ENCODE data around the gene TMEM59. TPM values are rescaled to one million over a fixed set of nuclear protein-coding genes. Genes with fewer than 3 reads are reported as not detected.
"Not testable (repeated sequence)": the region's sequence is repeated elsewhere in the genome, so short reads cannot be mapped to it uniquely, and the experiment has no call there.

TMEM59 gene
- total RNA-seq, 2 experiments from 2014 or later = 195 to 210 TPM

- DNase-seq; CTCF ChIA-PET; H3K27me3 Mint-ChIP-seq; H3K27ac Mint-ChIP-seq; H3K9me3 Mint-ChIP-seq; H3K36me3 Mint-ChIP-seq (ENCODE audit: low read depth); H3K4me1 Mint-ChIP-seq; POLR2A ChIA-PET; H3K4me3 Mint-ChIP-seq: not testable (repeated sequence)
These were observed 49.1 kb downstream of the TMEM59 start for GRCh38 chr1:54003750-54004480.

GRCh38 chr1:54003249-54003646, 49.8 kb downstream of the TMEM59 start:
- Mint-ChIP-seq H3K4me3 (no peak overlapping the region), H3K4me1 (no peaks in the 10 kb centered on the region), H3K36me3 (ENCODE audit: low read depth) (no peaks in the 10 kb centered on the region), H3K9me3 (no peaks in the 10 kb centered on the region), H3K27me3 (no peaks in the 10 kb centered on the region), H3K27ac (no peak overlapping the region)
- no peak for DNase-seq
- CTCF ChIA-PET = no interaction called here
- POLR2A ChIA-PET = no interaction called here

GRCh38 chr1:54002544-54003248, 50.3 kb downstream of the TMEM59 start:
- Mint-ChIP-seq H3K4me1 (no peaks in the 10 kb centered on the region), H3K27ac (no peak overlapping the region), H3K36me3 (ENCODE audit: low read depth) (no peaks in the 10 kb centered on the region), H3K27me3 (no peaks in the 10 kb centered on the region), H3K4me3 (no peak overlapping the region), H3K9me3 (no peaks in the 10 kb centered on the region)
- POLR2A ChIA-PET = no interaction called here
- DNase-seq = no peak
- CTCF ChIA-PET = no interaction called here

- Mint-ChIP-seq H3K27me3 (peaks cover under 1% of the 10 kb centered on the region), H3K9me3 (no peaks in the 10 kb centered on the region), H3K27ac (no peak overlapping the region), H3K36me3 (ENCODE audit: low read depth) (no peaks in the 10 kb centered on the region), H3K4me3 (no peak overlapping the region), H3K4me1 (no peaks in the 10 kb centered on the region)
- CTCF ChIA-PET = interaction anchor here (0.6 to 1.5 kb wide), 5 partner anchors 16 to 823 kb away, joined by 3 to 4 read pairs (median 3); no protein-coding TSS in a partner anchor
- no peak for DNase-seq
- POLR2A ChIA-PET = no interaction called here
These were observed 51.4 kb downstream of the TMEM59 start for GRCh38 chr1:54001591-54001990.

- H3K36me3 Mint-ChIP-seq (ENCODE audit: low read depth) = no peaks in the 10 kb centered on the region
- no peaks in the 10 kb centered on the region for H3K9me3 Mint-ChIP-seq
- no peaks in the 10 kb centered on the region for H3K4me1 Mint-ChIP-seq
- DNase-seq = no peak
- H3K4me3 Mint-ChIP-seq = no peak overlapping the region
- H3K27me3 Mint-ChIP-seq = peaks cover 3% of the 10 kb centered on the region
- H3K27ac Mint-ChIP-seq = no peak overlapping the region
- ChIA-PET CTCF (no interaction called here), POLR2A (no interaction called here)
These were observed 53.1 kb downstream of the TMEM59 start for GRCh38 chr1:53999920-54000319.

GRCh38 chr1:53998223-53998622, 54.8 kb downstream of the TMEM59 start:
- no peak for DNase-seq
- H3K4me3 Mint-ChIP-seq = no peak overlapping the region
- H3K27ac Mint-ChIP-seq = no peak overlapping the region
- no peaks in the 10 kb centered on the region for H3K9me3 Mint-ChIP-seq
- CTCF ChIA-PET = no interaction called here
- peaks cover 3% of the 10 kb centered on the region for H3K27me3 Mint-ChIP-seq
- POLR2A ChIA-PET = interaction anchor here (0.6 kb wide), 1 partner anchor 148 kb away, joined by 3 read pairs; no protein-coding TSS in a partner anchor
- no peaks in the 10 kb centered on the region for H3K4me1 Mint-ChIP-seq
- no peaks in the 10 kb centered on the region for H3K36me3 Mint-ChIP-seq (ENCODE audit: low read depth)

GRCh38 chr1:53995683-53996082, 57.3 kb downstream of the TMEM59 start:
- H3K9me3 Mint-ChIP-seq = no peaks in the 10 kb centered on the region
- H3K4me3 Mint-ChIP-seq = no peak overlapping the region
- no peaks in the 10 kb centered on the region for H3K36me3 Mint-ChIP-seq (ENCODE audit: low read depth)
- H3K4me1 Mint-ChIP-seq = no peaks in the 10 kb centered on the region
- no peak for DNase-seq
- no peak overlapping the region for H3K27ac Mint-ChIP-seq
- POLR2A ChIA-PET = no interaction called here
- CTCF ChIA-PET = no interaction called here
- peaks cover 3% of the 10 kb centered on the region for H3K27me3 Mint-ChIP-seq

GRCh38 chr1:53994516-53994915, 58.5 kb downstream of the TMEM59 start:
- H3K27me3 Mint-ChIP-seq; H3K4me1 Mint-ChIP-seq; DNase-seq; H3K36me3 Mint-ChIP-seq (ENCODE audit: low read depth); CTCF ChIA-PET; H3K4me3 Mint-ChIP-seq; H3K9me3 Mint-ChIP-seq; H3K27ac Mint-ChIP-seq; POLR2A ChIA-PET: not testable (repeated sequence)

- CTCF ChIA-PET = interaction anchor here (0.6 to 0.8 kb wide), 2 partner anchors 27 to 132 kb away, joined by 4 to 6 read pairs; no protein-coding TSS in a partner anchor
- H3K27me3 Mint-ChIP-seq = peaks cover 3% of the 10 kb centered on the region
- H3K9me3 Mint-ChIP-seq = no peaks in the 10 kb centered on the region
- no peaks in the 10 kb centered on the region for H3K36me3 Mint-ChIP-seq (ENCODE audit: low read depth)
- no peak for DNase-seq
- peaks cover 8% of the 10 kb centered on the region for H3K4me1 Mint-ChIP-seq
- H3K4me3 Mint-ChIP-seq = no peak overlapping the region
- H3K27ac Mint-ChIP-seq = no peak overlapping the region
- POLR2A ChIA-PET = no interaction called here
These were observed 60.7 kb downstream of the TMEM59 start for GRCh38 chr1:53992085-53992874.

- Mint-ChIP-seq H3K9me3 (no peaks in the 10 kb centered on the region), H3K27ac (no peak overlapping the region)
These were observed 65.1 kb downstream of the TMEM59 start for GRCh38 chr1:53987880-53988279.

GRCh38 chr1:53986458-53986857, 66.5 kb downstream of the TMEM59 start:
- no peak for DNase-seq
- Mint-ChIP-seq H3K36me3 (ENCODE audit: low read depth) (no peaks in the 10 kb centered on the region), H3K9me3 (no peaks in the 10 kb centered on the region), H3K27me3 (peaks cover 1% of the 10 kb centered on the region), H3K4me1 (peaks cover 19% of the 10 kb centered on the region), H3K4me3 (no peak overlapping the region), H3K27ac (no peak overlapping the region)
- ChIA-PET POLR2A (no interaction called here), CTCF (no interaction called here)

More at GRCh38 chr1:53987880-53988279, 65.1 kb downstream of the TMEM59 start:
- POLR2A ChIA-PET = no interaction called here
- no peaks in the 10 kb centered on the region for H3K36me3 Mint-ChIP-seq (ENCODE audit: low read depth)
- peaks cover 19% of the 10 kb centered on the region for H3K4me1 Mint-ChIP-seq
- H3K27me3 Mint-ChIP-seq = peaks cover 1% of the 10 kb centered on the region
- no peak overlapping the region for H3K4me3 Mint-ChIP-seq
- DNase-seq = no peak
- CTCF ChIA-PET = no interaction called here

- POLR2A ChIA-PET = no interaction called here
- Mint-ChIP-seq H3K4me1 (peaks cover 19% of the 10 kb centered on the region), H3K36me3 (ENCODE audit: low read depth) (no peaks in the 10 kb centered on the region), H3K27me3 (peaks cover 1% of the 10 kb centered on the region), H3K27ac (no peak overlapping the region), H3K4me3 (no peak overlapping the region), H3K9me3 (no peaks in the 10 kb centered on the region)
- CTCF ChIA-PET = no interaction called here
- DNase-seq = no peak
These were observed 68.3 kb downstream of the TMEM59 start for GRCh38 chr1:53984726-53985125.

GRCh38 chr1:53982763-53983104, 70.3 kb downstream of the TMEM59 start:
- no peak for DNase-seq
- Mint-ChIP-seq H3K4me1 (peaks cover 15% of the 10 kb centered on the region), H3K27me3 (peaks cover 1% of the 10 kb centered on the region), H3K27ac (no peak overlapping the region), H3K36me3 (ENCODE audit: low read depth) (no peaks in the 10 kb centered on the region), H3K4me3 (no peak overlapping the region), H3K9me3 (no peaks in the 10 kb centered on the region)
- ChIA-PET CTCF (no interaction called here), POLR2A (no interaction called here)
